HG03045 (cell line): Measurements from ENCODE around the gene ABLIM2.

Source experiments
- ATAC-seq: cut with Tn5 transposase; IDR thresholded peaks from one replicate; pipeline ENCODE4 v1.9.1; 2021; ENCODE audit warnings: mild to moderate bottlenecking, moderate library complexity; ENCODE audit not compliant: unreplicated experiment

The ABLIM2 gene

GRCh38 chr4:7968262-7968896 lies 190.2 kb downstream of the ABLIM2 start:
- no peak for ATAC-seq

DNA sequence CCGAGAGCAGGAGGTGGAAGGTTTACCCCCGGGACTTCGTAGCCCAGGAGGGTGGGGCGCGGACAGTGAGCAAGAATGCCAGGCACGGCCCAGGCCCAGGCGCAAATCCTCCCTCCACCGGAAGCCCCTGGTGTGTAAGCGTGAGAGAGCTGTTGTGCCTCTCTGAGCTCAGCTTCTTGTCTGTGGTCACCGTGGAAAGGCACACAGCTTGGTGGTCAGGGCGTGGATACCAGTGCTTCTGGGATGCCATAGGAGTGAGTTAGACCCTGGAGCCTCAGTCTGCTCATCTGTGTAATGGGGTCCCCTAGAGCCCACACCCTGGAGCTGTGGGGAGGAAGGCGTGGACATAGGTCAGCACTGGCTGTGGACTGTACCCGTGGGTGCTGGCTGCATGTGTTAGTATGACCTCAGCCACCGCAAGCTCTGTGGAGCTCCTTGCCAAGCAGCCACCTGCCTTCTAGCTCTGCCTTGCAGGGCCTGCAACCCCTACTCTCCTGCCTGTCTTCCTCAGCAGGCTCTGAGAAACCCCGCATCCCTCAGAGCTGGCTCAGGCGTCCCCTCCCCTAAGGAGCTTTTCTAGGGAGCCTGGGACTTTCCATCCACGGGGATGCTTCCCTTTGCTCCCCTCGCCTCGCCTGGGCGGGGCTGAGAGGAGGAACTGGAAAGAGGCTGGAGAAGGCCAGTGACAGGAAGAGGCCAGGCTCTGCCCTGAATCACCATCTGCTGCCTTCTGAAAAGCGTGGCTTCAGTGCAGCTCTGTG lies 190.9 kb downstream of the ABLIM2 start:
- ATAC-seq: no peak

- ATAC-seq: no peak
Measured at GRCh38 chr4:7967063-7967440, 191.6 kb downstream of the ABLIM2 start.

DNA sequence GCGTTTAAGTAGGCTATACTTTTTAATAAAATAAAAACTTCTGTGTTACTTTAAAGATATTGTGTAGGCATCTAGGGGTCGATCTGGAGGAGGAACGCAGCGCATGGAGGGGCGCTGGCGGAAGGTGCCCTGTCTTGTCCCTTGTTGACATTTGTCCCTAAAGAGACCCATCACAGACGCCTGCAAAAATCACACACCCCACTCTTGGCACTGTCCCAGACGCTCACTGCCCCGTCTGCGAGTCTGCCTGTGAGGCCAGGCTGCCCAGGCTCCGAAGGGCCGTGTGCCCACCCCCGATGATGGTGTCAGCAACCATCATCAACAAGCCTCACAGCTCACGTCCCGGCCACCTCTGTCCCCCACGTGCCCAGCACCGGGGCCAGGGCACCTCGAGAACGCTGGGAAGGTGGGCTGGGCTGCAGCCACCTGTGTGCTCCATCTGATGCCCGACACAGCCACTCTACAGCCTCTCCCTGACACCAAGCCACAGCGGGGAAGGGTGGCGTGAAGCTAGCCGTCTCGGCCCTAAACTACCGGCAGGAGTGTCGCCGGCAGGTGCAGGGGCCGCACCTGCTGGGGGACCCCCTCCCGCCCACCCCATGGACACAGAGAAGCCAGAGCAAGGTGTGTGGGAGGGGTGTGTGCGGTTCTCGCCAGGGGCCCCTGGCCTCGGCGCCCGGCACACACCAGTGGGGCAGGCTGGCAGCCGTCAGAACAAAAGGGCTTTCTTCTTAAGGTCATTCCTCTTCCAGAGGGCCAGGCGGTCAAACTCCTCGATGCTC lies 192.1 kb downstream of the ABLIM2 start:
- no peak for ATAC-seq

- ATAC-seq: no peak
Measured at GRCh38 chr4:7964890-7965662, 193.5 kb downstream of the ABLIM2 start.

- ATAC-seq: no peak
Measured at GRCh38 chr4:7964459-7964858, 194.2 kb downstream of the ABLIM2 start.

- ATAC-seq: no peak
Measured at GRCh38 chr4:7963691-7964090, 194.9 kb downstream of the ABLIM2 start.

GRCh38 chr4:7962609-7963508 lies 195.8 kb downstream of the ABLIM2 start:
- no peak for ATAC-seq

DNA sequence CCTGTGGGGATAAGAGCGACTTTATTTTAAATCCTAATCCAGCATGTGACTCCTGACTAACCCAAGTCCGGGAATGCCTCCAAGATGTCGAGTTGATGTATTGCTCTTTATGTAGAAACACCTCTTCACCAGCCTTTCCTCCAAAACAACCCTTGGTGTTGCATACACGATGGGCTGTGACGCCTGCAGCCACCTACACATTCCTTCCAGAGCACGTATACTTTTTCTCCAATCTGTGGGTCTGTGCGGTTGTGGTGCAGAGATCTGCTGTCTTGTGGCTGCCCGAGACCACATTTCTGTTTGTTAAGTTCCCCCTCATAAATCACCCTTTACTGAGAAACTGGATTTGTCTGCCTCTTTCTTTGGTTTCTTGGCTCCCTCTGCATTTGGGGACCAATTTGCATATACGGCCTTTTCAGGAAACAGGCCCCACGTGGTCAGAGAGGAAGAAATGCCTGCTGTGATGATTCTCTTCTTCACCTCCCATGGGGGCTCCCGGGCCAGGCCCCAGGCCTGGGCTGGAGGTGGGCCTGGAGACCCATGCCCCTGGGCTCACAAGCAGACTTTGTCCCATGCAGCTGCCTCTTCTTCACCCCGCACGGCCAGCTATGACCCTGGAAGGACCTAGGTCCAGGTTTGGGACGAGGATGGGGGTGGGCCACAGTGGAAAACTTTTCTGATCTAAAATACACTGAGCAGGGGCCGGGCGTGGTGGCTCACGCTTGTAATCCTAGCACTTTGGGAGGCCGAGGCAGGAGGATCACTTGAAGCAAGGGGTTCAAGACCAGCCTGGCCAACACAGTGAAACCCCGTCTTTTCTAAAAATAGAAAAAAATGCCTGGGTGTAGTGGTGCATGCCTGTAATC lies 197.6 kb downstream of the ABLIM2 start:
- ATAC-seq: peak; percentile 54

- ATAC-seq: no peak
Measured at GRCh38 chr4:7960017-7960789, 198.4 kb downstream of the ABLIM2 start.

DNA sequence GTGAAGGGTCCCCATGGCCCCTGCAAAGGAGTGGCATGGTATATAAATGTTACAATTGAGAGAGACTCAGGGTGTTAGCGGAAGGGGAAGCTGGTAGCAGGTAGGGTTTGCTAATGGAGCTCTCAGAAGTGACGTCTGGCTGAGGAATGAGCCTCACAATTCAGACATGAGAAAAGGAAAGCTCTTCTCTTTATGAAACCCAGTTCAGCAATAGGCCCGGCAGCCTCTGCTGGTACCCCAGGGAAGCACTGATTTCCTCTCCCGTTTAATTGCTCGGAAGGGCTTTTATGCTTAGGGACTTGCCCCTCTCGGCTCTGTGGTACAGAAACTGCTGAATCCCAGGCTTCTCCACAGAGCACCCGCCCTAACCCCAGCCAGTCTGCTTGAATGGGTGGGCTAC lies 199.5 kb downstream of the ABLIM2 start:
- no peak for ATAC-seq

GRCh38 chr4:7956934-7957656 lies 201.5 kb downstream of the ABLIM2 start:
- ATAC-seq: no peak

- ATAC-seq: no peak
Measured at GRCh38 chr4:7956270-7956808, 202.3 kb downstream of the ABLIM2 start.

DNA sequence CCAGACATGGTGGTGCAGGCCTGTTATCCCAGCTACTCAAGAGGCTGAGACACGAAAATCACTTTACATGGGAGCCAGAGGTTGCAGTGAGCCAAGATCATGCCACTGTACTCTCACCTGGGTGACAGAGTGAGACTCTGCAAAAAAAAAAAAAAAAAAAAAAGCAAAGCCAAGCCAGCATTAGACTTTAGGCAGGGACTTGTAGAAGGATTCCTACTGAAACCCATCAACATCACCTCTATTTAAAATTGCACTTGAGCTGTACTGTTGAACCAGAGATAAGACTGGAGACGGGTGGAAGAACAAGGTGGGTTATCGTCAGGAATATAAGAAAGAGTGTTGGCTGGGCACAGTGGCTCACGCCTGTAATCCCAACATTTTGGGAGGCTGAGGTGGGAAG lies 203.2 kb downstream of the ABLIM2 start:
- no peak for ATAC-seq

DNA sequence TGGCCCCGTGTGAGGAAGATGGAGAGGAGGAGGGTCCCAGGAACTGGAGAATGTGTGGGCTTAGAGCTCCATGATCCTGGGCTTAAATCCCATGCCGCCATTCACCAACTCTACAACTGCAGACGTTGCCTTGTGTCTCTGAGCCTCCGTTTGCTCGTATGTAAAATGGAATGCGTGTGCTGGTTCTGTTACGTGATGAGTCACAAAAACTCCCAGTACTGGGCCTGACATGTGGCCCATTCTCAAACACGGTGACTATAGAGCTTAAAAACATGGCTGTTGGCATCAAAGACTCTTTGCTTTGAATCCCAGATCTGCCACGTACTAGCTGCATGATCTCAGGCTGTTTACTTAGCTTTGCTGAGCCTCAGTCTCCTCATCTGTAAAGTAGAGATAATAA lies 206.0 kb downstream of the ABLIM2 start:
- no peak for ATAC-seq

DNA sequence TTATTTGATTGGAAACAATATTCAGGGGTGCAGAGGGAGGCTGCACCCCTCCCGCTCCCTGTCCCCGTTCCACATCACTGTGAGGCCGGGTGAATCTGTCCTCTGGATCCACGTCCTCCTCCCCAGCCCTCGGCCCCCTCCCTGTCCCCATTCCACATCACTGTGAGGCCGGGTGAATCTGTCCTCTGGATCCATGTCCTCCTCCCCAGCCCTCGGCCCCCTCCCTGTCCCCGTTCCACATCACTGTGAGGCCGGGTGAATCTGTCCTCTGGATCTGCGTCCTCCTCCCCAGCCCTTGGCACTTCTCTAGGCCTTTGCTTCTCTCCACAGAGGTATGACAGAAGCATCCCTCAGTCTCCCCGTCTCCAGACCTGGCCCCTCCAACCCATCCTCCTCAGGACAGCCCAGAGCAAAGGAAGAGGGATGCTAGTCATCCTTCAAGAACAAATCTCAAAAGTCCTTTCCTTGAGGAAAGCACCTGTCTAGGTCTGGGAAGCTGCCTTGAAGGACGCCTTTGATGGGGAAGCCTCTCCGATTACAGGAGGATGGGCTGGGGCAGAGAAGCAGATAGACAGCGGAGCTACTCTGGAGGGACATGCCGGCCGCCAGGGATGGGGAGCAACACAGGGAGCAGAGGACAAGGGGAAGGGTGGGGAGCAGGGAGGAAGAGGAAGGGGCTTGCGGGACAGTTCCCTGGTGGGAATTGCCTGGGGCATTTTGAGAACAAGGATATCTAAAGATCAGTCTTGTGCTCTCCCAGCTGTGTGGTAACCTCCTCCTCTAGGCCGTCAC lies 208.1 kb downstream of the ABLIM2 start:
- ATAC-seq: no peak

DNA sequence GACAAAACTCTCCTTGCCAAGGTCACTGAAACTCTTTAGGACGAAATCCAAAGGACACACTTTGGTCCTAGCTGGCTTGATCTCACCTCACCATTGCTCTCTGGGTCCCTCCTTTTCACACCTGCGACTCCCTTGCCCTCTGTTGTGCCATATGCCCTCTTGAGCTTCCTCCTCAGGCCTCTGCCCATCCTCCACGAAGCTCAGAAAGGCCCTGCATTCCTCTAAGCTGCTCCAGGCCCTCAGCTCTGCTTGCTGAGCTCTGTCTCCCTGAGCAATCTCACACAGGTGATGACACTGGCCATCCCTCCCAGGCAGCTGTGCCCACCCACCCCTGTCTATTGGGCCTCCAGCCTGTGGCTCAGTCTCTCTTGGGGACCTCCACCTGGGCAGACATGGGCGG lies 208.9 kb downstream of the ABLIM2 start:
- ATAC-seq: no peak
